Peyer's patch (tissue), 4 donors: Measurements from ENCODE around the gene C10orf67. TPM values are rescaled to one million over a fixed set of nuclear protein-coding genes. Genes with fewer than 3 reads are reported as not detected.

Experiments
- DNase-seq, 3 donors: peaks; one replicate each; pipeline ENCODE4 v3.0.0-alpha.2; 2017 to 2019
- H3K27ac ChIP-seq, 4 donors: fragments of 200-600 bp; sonication (generic); one replicate each; pipeline ENCODE4 v1.5.1; 2016 to 2019
- H3K27me3 ChIP-seq, 2 donors: fragments of 200-600 bp; sonication (generic); one replicate each; pipeline ENCODE4 v1.5.1; 2019
- H3K36me3 ChIP-seq, 3 donors: fragments of 200-600 bp; sonication (generic); one replicate each; pipeline ENCODE4 v1.5.1; 2016 to 2019
- H3K4me1 ChIP-seq, 4 donors: fragments of 200-600 bp; sonication (generic); one replicate each; pipeline ENCODE4 v1.5.1; 2016 to 2019
- H3K4me3 ChIP-seq, 4 donors: fragments of 200-600 bp; sonication (generic); 1 replicate in 3 of 4; 2 replicates in 1 of 4; pipeline ENCODE4 v1.5.1; 2016 to 2019; ENCODE audit warnings: mild to moderate bottlenecking in 1 of 4
- H3K9me3 ChIP-seq, 4 donors: fragments of 200-600 bp; sonication (generic); one replicate each; pipeline ENCODE4 v1.5.1; 2016 to 2019; ENCODE audit warnings: mild to moderate bottlenecking in 1 of 4
- POLR2A ChIP-seq, 2 donors: fragments of 450-650 bp; IDR thresholded peaks; one replicate each; pipeline ENCODE4 v1.5.1; 2017; ENCODE audit warnings: antibody characterized with exemption in 2 of 2, mild to moderate bottlenecking in 2 of 2, moderate library complexity in 2 of 2
- total RNA-seq, 4 donors: library from RNA; depleted of rRNA; stranded (reverse); fragments of >200 nt; gene quantifications; one replicate each; pipeline ENCODE4 v1.1.0, GENCODE V29; 2016
- TF ChIP-seq, protein P1 (sequence below), 6 experiments: fragments of 450-650 bp in 4 of 6; fragments of 200-600 bp in 2 of 6; sonication (generic) in 1 of 6; IDR thresholded peaks; one replicate each; pipeline ENCODE4 v1.5.1; 2017 to 2019; ENCODE audit warnings: antibody characterized with exemption in 6 of 6, mild to moderate bottlenecking in 3 of 6, moderate library complexity in 1 of 6

Gene C10orf67
- total RNA-seq, 4 donors from 2014 or later, result 1.2 TPM; not detected in 3

DNA sequence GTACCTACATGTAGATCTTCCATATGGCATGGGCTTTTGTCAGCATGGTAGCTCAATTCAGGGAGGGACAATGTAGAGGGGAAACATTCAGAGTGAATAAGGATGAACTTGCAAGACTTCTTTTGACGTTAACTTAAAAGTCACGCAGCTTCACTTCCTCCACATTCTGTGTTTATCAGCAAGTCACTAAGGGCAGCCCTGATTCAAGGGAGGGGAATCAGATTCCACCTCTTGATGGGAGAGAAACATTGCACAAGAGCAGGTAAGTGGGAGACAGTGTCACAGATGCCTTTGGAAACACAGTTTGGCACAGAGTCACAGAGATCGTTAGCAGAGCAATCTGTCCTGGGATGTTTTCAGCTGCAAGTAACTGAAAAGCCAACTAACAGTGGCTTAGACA, 26.2 kb downstream of the C10orf67 start:
- no peak for TF ChIP-seq POLR2A (IDR thresholded peaks at IDR 0.05)
- TF ChIP-seq, protein P1, sequence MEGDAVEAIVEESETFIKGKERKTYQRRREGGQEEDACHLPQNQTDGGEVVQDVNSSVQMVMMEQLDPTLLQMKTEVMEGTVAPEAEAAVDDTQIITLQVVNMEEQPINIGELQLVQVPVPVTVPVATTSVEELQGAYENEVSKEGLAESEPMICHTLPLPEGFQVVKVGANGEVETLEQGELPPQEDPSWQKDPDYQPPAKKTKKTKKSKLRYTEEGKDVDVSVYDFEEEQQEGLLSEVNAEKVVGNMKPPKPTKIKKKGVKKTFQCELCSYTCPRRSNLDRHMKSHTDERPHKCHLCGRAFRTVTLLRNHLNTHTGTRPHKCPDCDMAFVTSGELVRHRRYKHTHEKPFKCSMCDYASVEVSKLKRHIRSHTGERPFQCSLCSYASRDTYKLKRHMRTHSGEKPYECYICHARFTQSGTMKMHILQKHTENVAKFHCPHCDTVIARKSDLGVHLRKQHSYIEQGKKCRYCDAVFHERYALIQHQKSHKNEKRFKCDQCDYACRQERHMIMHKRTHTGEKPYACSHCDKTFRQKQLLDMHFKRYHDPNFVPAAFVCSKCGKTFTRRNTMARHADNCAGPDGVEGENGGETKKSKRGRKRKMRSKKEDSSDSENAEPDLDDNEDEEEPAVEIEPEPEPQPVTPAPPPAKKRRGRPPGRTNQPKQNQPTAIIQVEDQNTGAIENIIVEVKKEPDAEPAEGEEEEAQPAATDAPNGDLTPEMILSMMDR (IDR thresholded peaks at IDR 0.05), result no peak
- Histone ChIP-seq H3K4me3 (no peak overlapping the region), H3K27me3 (no peaks in the 10 kb centered on the region), H3K9me3 (no peaks in the 10 kb centered on the region), H3K27ac (no peak overlapping the region), H3K36me3 (no peaks in the 10 kb centered on the region), H3K4me1 (no peaks in the 10 kb centered on the region)
- DNase-seq, result no peak

DNA sequence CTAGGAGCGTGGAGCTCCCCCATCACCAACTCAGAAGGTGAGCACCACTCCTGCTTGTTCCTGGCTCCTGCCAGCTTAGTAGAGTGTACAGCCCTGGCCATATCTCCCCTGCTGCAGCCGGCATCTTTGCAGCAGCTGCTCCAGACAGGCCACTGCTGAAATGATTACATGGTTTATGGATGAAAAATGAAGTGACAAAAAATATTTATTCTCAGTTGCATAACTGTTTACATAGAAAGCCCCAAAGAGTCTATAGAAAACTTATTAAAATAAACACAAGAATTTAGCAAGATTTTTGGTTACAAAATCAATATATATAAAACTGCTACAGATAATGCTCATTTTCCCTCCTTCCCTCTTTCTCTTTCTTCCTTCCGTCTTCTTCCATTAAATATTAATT, 27.2 kb downstream of the C10orf67 start:
- H3K4me3 ChIP-seq, result no peak overlapping the region
- no peaks in the 10 kb centered on the region for H3K27me3 ChIP-seq
- H3K36me3 ChIP-seq, result no peaks in the 10 kb centered on the region
- no peak overlapping the region for H3K27ac ChIP-seq
- DNase-seq, result no peak
- H3K9me3 ChIP-seq, result no peaks in the 10 kb centered on the region
- TF ChIP-seq, protein P1 (IDR thresholded peaks at IDR 0.05), result no peak
- no peak for TF ChIP-seq POLR2A (IDR thresholded peaks at IDR 0.05)
- H3K4me1 ChIP-seq, result no peaks in the 10 kb centered on the region

DNA sequence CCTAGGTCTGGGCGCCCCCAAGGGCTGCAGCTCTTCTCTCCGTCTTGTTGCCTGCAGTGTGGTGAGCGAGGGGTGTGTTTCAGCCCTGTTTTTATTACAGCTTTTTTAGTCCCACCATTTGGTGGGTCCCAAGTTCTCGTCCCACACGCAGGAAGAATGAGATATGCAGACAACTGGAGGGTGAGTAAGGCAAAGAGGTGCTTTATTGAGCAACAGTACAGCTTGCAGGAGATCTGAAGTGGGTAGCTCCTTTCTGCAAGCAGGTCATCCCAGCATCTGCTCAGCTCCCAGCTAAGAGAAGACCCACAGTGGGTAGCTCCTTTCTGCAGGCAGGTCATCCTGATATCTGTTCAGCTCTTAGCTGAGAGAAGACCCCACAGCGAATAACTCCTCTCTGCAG, 28.2 kb downstream of the C10orf67 start:
- no peak overlapping the region for H3K4me3 ChIP-seq
- no peaks in the 10 kb centered on the region for H3K27me3 ChIP-seq
- H3K27ac ChIP-seq, result no peak overlapping the region
- no peak for DNase-seq
- H3K9me3 ChIP-seq, result no peaks in the 10 kb centered on the region
- H3K36me3 ChIP-seq, result no peaks in the 10 kb centered on the region
- TF ChIP-seq, protein P1 (IDR thresholded peaks at IDR 0.05), result no peak
- TF ChIP-seq POLR2A (IDR thresholded peaks at IDR 0.05), result no peak
- H3K4me1 ChIP-seq, result no peaks in the 10 kb centered on the region

DNA sequence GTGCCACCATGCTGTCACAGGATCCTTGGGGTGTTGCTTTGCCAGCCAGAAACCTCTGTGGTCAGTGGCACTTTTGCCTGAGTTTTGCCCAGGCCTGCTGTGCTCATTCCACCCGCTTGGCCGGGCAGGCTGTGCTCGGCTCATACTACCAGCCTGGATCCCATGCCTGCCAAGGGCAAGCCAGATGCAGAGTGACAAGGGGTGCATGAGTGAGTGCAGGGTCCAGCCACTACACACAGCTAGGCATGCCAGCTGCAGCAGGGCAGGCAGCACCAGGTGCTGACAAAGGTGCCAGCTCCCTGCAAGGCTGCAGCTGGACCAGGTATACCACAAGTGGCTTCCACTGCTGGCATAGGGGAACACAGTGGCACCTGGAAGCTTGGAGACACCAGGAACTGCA, 28.6 kb downstream of the C10orf67 start:
- Histone ChIP-seq H3K36me3 (no peaks in the 10 kb centered on the region), H3K9me3 (no peaks in the 10 kb centered on the region), H3K27ac (no peak overlapping the region), H3K27me3 (no peaks in the 10 kb centered on the region), H3K4me3 (no peak overlapping the region), H3K4me1 (no peaks in the 10 kb centered on the region)
- DNase-seq, result no peak
- TF ChIP-seq, protein P1 (IDR thresholded peaks at IDR 0.05), result no peak
- TF ChIP-seq POLR2A (IDR thresholded peaks at IDR 0.05), result no peak

DNA sequence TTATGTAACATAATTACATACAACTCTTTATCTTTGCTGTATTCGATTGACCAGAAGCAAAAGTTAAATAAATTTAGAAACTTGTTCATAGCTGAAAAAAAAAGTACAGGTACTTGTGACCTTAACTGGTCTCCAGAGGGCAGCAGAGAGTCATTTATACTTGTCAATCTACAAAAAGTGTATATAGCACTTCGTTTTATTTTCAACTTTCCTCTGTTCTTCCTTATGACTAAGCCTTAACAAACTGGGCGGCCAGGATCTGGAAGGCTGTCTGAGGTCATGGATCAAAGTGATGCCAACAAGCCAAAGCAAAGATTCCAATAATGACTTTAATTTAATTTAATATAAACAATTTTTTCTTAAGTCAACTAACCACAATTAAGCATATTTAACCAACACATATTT, 29.8 kb downstream of the C10orf67 start:
- Histone ChIP-seq H3K4me1 (no peaks in the 10 kb centered on the region), H3K4me3 (no peak overlapping the region), H3K9me3 (no peaks in the 10 kb centered on the region), H3K27ac (no peak overlapping the region), H3K36me3 (no peaks in the 10 kb centered on the region), H3K27me3 (no peaks in the 10 kb centered on the region)
- TF ChIP-seq, protein P1 (IDR thresholded peaks at IDR 0.05), result peak; percentile 17 to 87 (median 80)
- no peak for TF ChIP-seq POLR2A (IDR thresholded peaks at IDR 0.05)
- peak in 2 of 3 donors; percentile 54 to 57 for DNase-seq

DNA sequence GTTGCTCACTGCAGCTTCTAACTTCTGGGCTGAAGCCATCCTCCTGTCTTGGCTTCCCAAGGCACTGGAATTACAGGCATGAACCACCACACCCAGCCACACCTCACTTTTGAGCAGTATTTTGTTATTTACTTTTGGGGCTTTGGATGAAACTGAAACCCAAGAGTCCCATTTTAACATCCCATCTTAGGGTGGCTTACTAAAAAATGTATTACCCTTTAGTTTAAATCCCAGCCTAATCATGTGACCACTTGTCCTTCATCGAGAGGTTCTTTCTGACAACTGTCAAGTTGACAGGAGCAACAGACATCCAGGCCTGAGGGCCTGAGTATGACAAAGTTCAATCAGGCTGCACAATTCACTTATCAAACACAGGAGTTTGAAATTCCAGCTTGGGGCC, 33.6 kb downstream of the C10orf67 start:
- Histone ChIP-seq H3K4me3 (no peak overlapping the region), H3K9me3 (no peaks in the 10 kb centered on the region), H3K27ac (no peak overlapping the region), H3K27me3 (no peaks in the 10 kb centered on the region), H3K36me3 (no peaks in the 10 kb centered on the region), H3K4me1 (no peaks in the 10 kb centered on the region)
- no peak for DNase-seq
- TF ChIP-seq, protein P1 (IDR thresholded peaks at IDR 0.05), result no peak
- no peak for TF ChIP-seq POLR2A (IDR thresholded peaks at IDR 0.05)
